Osteocyte (in vitro differentiated cells): Measurements from ENCODE around the gene CLIC3. TPM values are rescaled to one million over a fixed set of nuclear protein-coding genes. Genes with fewer than 3 reads are reported as not detected.
A peak's percentile ranks its signal among the peaks of the same experiment; 100 is the strongest.

Source experiments
- DNase-seq: peaks from one replicate; pipeline ENCODE4 v3.0.0; 2021; ENCODE audit warnings: mixed read lengths; ENCODE audit not compliant: unreplicated experiment; ENCODE audit errors: extremely low spot score
- H3K27ac Mint-ChIP-seq: one replicate; pipeline ENCODE4 v1.8.0; 2021; ENCODE audit warnings: mild to moderate bottlenecking, mixed read lengths; ENCODE audit not compliant: unreplicated experiment
- H3K27me3 Mint-ChIP-seq: one replicate; pipeline ENCODE4 v1.8.0; 2021; ENCODE audit warnings: mixed read lengths; ENCODE audit not compliant: unreplicated experiment
- H3K36me3 Mint-ChIP-seq: one replicate; pipeline ENCODE4 v1.8.0; 2021; ENCODE audit warnings: mixed read lengths; ENCODE audit not compliant: unreplicated experiment
- H3K4me1 Mint-ChIP-seq: one replicate; pipeline ENCODE4 v1.8.0; 2021; ENCODE audit warnings: mixed read lengths; ENCODE audit not compliant: unreplicated experiment
- H3K4me3 Mint-ChIP-seq: one replicate; pipeline ENCODE4 v1.8.0; 2021; ENCODE audit warnings: mild to moderate bottlenecking, moderate library complexity, mixed read lengths; ENCODE audit not compliant: unreplicated experiment
- H3K9me3 Mint-ChIP-seq: one replicate; pipeline ENCODE4 v1.8.0; 2021; ENCODE audit warnings: mixed read lengths; ENCODE audit not compliant: unreplicated experiment
- CTCF ChIP-seq: fragments of 200-600 bp; sonication (generic); IDR thresholded peaks from 2 replicates; pipeline ENCODE4 v1.5.0; 2021; ENCODE audit warnings: antibody characterized with exemption, mild to moderate bottlenecking, moderate library complexity
- total RNA-seq: library from RNA; stranded (reverse); gene quantifications from 2 replicates; pipeline ENCODE4 v1.2.1, GENCODE V29; 2021

Gene CLIC3
- total RNA-seq, 1 donor from 2014 or later, result not detected

- H3K4me3 Mint-ChIP-seq, result no peak overlapping the region
- no peaks in the 10 kb centered on the region for H3K4me1 Mint-ChIP-seq
- no peak for TF ChIP-seq CTCF
- DNase-seq, result no peak
- no peak overlapping the region for H3K27ac Mint-ChIP-seq
- H3K9me3 Mint-ChIP-seq, result no peaks in the 10 kb centered on the region
- H3K36me3 Mint-ChIP-seq, result peaks cover 3% of the 10 kb centered on the region
- no peaks in the 10 kb centered on the region for H3K27me3 Mint-ChIP-seq
Measured at GRCh38 chr9:137038916-137039315, 42.5 kb upstream of the CLIC3 start.

- no peaks in the 10 kb centered on the region for H3K4me1 Mint-ChIP-seq
- no peak overlapping the region for H3K27ac Mint-ChIP-seq
- TF ChIP-seq CTCF, result no peak
Measured at GRCh38 chr9:137037483-137037882, 41.1 kb upstream of the CLIC3 start.

GRCh38 chr9:137037035-137037434 is 40.7 kb upstream of the CLIC3 start:
- Mint-ChIP-seq H3K9me3 (no peaks in the 10 kb centered on the region), H3K4me3 (no peak overlapping the region), H3K4me1 (no peaks in the 10 kb centered on the region), H3K27me3 (no peaks in the 10 kb centered on the region), H3K36me3 (peaks cover 3% of the 10 kb centered on the region), H3K27ac (no peak overlapping the region)
- TF ChIP-seq CTCF, result no peak
- DNase-seq, result no peak

More at GRCh38 chr9:137037483-137037882, 41.1 kb upstream of the CLIC3 start:
- H3K4me3 Mint-ChIP-seq, result no peak overlapping the region
- H3K9me3 Mint-ChIP-seq, result no peaks in the 10 kb centered on the region
- no peaks in the 10 kb centered on the region for H3K27me3 Mint-ChIP-seq
- H3K36me3 Mint-ChIP-seq, result peaks cover 3% of the 10 kb centered on the region
- no peak for DNase-seq

GRCh38 chr9:137035937-137036336 is 39.6 kb upstream of the CLIC3 start:
- Mint-ChIP-seq H3K4me3 (no peak overlapping the region), H3K27ac (no peak overlapping the region), H3K36me3 (peaks cover 3% of the 10 kb centered on the region), H3K9me3 (no peaks in the 10 kb centered on the region), H3K4me1 (no peaks in the 10 kb centered on the region), H3K27me3 (no peaks in the 10 kb centered on the region)
- TF ChIP-seq CTCF, result no peak
- no peak for DNase-seq

GRCh38 chr9:137035507-137035834 is 39.1 kb upstream of the CLIC3 start:
- H3K4me3 Mint-ChIP-seq, result no peak overlapping the region
- H3K36me3 Mint-ChIP-seq, result peaks cover 3% of the 10 kb centered on the region
- peak; percentile 28 for TF ChIP-seq CTCF
- DNase-seq, result no peak
- no peak overlapping the region for H3K27ac Mint-ChIP-seq
- H3K9me3 Mint-ChIP-seq, result no peaks in the 10 kb centered on the region
- H3K4me1 Mint-ChIP-seq, result no peaks in the 10 kb centered on the region
- H3K27me3 Mint-ChIP-seq, result no peaks in the 10 kb centered on the region
